Measurements from ENCODE around the gene CSAG1.
"Not testable (repeated sequence)": the region's sequence is repeated elsewhere in the genome, so short reads cannot be mapped to it uniquely, and the experiment has no call there.

The CSAG1 gene

DNA sequence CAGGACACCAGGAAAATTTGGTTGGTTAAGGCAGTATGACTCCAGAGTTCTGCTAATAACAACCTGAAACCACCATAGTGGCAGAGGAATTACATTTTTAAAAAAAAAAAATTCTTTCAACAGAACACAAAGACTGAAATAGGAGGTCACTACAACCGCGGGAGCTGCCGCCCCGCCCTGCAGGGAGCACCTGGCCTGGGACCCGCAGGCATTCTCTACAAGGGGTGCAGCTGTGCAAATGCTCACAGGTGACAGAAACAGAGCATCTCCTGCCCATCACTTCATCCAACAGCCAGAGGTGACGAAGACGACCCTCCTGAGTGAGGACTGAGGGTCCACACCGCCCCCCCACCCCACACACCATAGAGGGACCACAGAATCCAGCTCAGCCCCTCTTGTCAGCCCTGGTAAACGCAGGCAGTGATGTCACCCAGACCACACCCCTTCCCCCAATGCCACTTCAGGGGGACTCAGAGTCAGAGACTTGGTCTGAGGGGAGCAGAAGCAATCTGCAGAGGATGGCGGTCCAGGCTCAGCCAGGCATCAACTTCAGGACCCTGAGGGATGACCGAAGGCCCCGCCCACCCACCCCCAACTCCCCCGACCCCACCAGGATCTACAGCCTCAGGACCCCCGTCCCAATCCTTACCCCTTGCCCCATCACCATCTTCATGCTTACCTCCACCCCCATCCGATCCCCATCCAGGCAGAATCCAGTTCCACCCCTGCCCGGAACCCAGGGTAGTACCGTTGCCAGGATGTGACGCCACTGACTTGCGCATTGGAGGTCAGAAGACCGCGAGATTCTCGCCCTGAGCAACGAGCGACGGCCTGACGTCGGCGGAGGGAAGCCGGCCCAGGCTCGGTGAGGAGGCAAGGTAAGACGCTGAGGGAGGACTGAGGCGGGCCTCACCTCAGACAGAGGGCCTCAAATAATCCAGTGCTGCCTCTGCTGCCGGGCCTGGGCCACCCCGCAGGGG is 35.3 kb downstream of the CSAG1 start, which contains the start of gene MAGEA3:
TSS of gene MAGEA3 (plus strand) at position 843 of the 980 bp plus-strand sequence. CDS start 2,039 bp downstream, outside the sequence.
- not testable (repeated sequence) for DNase-seq (ENCODE audit: low spot score)

DNA sequence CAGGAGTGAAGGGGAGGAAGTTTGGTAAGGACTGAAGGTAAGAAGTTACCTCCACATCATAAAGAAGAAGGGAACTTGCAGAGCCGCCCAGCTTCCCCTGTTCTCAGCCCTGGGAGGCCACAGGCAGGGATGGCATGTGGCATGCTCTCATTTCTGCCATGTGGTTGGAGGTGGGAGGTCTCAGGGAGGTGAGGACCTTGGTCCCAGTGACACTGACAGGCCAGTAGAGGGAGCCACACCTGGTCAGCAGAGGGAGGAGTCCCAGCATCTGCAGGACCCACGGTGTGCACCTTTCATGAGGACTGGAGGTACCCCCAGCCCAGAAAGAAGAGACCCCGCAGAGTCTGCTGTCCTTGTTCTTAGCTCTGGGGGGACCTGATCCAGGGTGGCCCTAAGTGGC is 52.5 kb downstream of the CSAG1 start:
- not testable (repeated sequence) for DNase-seq (ENCODE audit: low spot score)
